GM21360 (cell line): ENCODE measurements around the gene LRSAM1.
"Not testable (repeated sequence)": the region's sequence is repeated elsewhere in the genome, so short reads cannot be mapped to it uniquely, and the experiment has no call there.

Source experiments
- ATAC-seq: cut with Tn5 transposase; IDR thresholded peaks from one replicate; pipeline ENCODE4 v1.9.1; 2021; ENCODE audit warnings: mild to moderate bottlenecking, moderate library complexity; ENCODE audit not compliant: unreplicated experiment

Gene LRSAM1

DNA sequence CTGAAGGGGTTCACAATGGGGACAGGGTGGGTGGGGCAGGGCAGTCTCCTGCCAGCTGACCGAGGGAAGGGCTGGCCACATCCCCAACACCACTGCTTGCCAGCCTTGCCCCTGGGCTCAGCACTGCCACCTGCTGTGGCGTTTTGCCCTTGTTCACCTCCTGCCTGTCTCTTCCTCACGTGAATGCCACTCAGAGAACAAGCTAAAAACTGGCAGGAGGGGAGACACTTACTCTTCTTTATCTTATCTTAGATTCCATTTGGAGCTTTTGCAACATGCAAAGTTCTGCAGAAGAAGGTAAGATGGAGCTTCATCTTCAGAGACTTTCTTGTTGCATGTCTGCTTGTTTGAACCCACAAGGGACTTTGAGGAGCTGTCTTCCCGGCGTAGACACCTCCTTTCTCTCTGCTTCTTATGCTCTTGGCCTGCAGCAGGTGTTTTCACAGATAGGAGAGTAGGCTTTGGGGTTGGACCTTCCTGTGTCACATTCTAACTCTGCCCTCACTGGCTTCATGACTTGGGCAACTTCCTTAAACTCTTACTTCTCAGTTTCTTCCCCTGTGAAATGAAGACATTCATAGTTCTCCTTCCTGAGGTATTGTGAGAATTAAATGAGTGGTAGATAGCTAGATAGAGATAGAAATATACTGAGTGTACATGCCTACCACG, 4.1 kb downstream of the LRSAM1 start:
- no peak for ATAC-seq

DNA sequence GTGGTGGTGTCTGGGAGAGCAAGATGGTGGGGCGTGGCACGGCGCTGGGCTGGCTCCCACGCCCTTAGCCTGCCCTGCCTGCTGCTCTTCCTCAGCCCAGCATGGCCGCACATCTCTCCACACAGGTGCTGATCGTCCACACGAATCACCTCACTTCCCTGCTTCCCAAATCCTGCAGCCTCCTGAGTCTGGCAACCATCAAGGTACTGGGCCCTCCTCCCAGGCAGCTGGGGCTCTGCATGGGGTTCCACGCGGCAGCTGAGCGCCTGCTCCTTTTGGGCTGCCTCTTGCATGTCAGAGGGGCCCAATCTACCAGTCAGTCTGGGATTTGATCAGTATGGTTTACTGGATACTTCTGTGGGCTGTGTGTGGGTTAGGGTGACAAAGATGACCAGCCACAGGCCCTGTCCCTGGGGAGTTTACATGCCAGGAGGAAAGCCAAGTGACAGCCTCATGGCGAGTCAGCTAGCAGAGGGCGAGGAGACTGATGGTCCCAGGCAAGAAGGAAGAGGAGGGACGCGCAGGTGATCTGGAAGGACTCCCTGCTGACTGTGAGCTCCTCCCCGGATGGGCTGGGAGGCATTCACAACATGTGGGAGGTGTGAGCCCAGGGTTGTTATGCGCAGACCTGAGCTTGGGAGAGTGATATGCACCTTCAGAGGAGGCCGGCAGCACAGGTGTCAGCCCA, 6.0 kb downstream of the LRSAM1 start:
- no peak for ATAC-seq

DNA sequence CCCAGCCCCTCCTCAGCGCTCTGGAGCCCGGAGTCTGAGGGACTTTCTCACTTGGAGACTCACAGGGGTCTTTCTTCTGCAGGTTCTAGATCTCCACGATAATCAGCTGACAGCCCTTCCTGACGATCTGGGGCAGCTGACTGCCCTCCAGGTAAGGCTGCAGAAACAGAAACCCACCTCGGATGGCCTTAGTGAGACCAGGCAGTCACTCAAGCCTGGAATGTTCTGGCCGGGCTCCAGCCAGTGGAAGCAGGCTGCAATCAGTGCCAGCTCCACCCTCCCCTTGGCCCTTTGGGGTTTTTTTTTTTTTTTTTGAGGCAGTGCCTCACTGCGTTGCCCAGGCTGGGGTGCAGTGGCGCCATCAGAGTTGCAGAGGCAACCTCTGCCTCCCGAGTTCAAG, 7.6 kb downstream of the LRSAM1 start:
- no peak for ATAC-seq

DNA sequence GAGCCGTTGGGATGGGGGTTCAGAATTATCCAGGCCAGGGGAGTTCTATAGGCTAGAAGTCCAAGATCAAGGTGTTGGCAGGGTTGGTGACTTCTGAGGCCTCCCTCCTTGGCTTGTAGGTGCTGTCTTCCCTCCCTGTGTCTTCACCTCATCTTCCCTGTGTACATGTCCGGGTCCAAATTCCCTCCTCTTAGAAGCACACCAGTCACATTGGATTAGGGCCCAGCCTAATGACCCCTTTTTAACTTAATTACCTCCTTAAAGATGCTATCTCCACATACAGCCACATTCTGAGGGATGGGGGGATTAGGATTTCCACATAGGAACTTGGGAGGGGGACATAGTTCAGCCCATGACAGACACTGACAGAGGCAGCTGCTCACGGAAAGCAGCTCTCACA, 12.1 kb downstream of the LRSAM1 start:
- no peak for ATAC-seq

DNA sequence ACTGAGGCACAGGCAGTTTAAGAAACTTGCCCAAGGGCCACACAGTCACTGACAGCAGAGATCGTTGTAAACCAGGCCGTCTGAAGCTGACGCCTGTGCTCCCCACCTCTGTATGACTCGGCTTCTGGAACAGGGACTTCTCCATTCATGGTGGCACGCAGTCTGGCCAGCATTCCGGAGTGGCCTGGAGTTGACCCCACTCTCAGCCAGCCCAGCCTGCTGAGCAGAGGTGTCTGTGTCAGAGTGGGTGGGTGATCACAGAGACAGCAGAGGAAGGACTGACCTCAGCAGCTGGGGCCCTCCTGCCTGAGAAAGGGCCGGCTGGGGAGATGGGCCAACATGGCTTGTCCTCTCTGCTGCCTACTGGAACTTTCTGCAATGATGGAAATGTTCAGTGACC, 12.6 kb downstream of the LRSAM1 start:
- ATAC-seq: no peak

- ATAC-seq: not testable (repeated sequence)
Measured at GRCh38 chr9:127466407-127466917, 15.2 kb downstream of the LRSAM1 start.

DNA sequence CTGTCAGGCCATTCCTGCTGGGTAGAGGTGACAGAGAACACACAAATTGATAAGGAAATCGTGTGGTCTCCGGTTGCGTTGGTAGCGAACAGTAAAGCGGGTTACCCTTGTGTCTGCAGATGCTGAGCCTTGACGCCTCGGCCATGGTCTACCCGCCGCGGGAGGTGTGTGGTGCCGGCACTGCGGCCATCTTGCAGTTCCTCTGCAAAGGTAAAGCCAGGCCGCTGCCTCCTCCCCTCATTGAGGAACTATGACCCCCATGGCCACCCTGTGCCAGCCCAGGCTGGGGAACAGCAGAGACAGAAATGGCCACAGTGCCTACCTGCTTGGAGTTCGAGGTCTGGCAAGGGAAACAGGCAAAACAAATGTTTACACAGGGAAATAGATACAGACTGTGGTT, 16.3 kb downstream of the LRSAM1 start:
- ATAC-seq: no peak

GRCh38 chr9:127470662-127471061, 19.4 kb downstream of the LRSAM1 start:
- ATAC-seq: no peak

DNA sequence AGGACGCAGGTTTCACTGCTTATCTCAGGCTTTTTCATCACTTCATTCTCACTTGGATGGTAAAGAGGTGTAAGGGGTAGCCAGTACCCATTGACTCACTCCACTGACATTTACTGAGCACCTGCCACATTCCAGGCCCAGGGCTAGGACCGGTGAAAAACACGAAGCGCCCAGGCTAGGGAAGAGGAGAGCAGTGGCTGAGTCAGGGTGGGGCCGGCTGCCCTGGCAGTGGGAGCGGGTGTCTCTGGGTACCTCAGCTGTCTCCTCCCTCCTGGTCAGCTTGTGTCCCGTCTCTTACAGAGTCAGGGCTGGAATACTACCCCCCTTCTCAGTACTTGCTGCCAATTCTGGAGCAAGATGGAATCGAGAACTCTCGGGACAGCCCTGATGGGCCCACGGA, 22.2 kb downstream of the LRSAM1 start:
- no peak for ATAC-seq

- ATAC-seq: no peak
Measured at GRCh38 chr9:127473932-127474331, 22.6 kb downstream of the LRSAM1 start.

GRCh38 chr9:127474592-127474991, 23.3 kb downstream of the LRSAM1 start:
- ATAC-seq: no peak

GRCh38 chr9:127479507-127480081, 28.3 kb downstream of the LRSAM1 start:
- ATAC-seq: no peak

DNA sequence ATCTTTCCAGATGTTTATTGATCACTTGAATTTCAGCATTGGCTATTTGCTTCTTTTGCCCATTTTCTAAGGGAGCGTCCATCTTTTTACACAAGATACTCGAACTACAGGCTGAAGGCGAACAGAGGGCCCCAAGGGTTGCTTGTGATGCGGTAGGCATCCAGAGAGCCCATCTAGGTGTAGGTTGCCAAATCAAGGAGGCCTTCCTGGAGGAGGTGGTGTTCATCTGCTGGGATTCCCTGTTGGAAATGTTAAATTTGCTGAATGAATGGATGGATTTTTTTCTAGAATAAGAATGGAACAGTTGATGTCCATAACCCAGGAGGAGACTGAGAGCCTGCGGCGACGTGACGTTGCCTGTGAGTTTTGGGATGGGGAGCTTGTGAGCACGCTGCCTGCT, 31.4 kb downstream of the LRSAM1 start:
- ATAC-seq: no peak

GRCh38 chr9:127485995-127486394, 34.7 kb downstream of the LRSAM1 start:
- no peak for ATAC-seq

- ATAC-seq: no peak
Measured at GRCh38 chr9:127488946-127489345, 37.6 kb downstream of the LRSAM1 start.

DNA sequence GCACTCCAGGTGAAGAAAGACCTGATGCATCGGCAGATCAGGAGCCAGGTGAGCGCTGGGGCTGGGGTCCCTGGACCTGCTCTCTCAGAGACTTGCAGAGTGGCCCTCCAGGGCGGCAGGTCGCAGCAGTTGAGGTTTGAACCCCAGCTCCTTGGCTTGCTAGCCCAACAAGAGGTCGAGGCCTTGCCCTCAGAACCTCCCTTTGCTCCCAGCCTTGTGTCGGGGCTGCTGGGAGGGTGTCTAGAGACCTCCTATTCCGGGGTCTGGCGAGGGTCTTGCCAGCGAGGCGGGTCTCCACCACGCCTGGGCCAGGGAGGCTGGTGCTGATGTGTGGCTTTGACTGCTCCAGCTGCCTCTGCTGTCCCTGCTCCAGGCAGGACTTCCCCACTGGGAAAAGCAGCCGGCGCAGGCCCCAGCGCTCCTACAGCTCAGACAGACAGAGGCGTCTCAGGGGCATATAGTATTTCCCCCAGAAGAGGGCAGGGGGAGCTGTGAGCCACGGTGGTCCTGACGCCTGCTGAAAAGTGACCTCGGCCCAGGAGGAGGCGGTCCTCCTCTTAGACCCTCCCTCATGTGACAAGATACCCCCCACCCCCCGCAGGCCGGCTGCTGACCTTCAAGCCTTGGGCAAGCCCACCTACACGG, 38.3 kb downstream of the LRSAM1 start:
- ATAC-seq: no peak

DNA sequence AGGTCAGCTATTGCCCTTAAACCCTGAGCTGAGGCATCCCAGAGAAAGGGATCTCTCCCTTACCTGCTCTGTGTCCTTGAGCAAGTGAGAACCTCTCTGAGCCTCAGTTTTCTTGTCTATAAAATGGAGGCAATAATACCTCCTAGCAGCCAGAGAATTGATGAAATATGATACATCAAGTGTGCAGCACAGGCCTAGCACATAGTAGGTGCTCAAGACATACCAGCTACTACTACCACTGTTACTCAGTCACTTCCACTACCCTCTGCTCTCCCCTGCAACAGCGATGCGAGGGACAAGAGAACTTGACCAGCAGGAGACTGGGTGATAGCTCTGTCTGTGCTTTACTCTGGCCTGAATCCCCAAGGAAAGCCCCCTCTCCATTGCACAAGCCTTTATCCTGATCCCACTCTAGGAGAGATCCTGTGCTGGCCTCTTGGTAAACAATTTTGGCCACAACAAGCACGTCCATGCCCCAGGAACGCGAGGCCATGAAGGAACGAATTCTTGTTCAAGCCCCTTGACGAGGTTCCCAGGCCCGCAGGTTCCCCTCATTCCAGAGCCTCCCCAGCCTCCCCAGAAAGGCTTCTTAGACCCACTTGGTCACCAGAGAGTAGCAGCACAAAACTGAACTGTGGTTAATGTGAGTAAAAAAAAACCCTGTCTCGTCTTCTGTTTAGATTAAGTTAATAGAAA, 39.4 kb downstream of the LRSAM1 start:
- no peak for ATAC-seq

GRCh38 chr9:127491516-127491915, 40.2 kb downstream of the LRSAM1 start:
- no peak for ATAC-seq

DNA sequence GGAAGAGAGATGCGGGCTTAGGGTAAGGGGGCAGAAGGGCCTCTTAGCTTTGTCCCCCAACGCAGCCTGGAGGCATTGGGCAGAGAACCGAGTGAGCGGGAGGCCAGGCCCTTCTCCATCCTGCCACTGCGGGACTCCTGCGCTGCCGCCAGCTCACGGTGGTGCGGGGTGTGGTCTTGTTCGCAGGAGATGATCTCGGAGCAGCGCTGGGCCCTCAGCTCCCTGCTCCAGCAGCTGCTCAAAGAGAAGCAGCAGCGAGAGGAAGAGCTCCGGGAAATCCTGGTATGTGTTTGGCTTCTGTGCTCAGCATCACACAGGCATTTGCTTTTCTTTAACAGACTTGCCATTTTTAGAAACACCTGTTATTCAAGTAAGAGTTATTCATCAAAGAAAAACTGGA, 41.3 kb downstream of the LRSAM1 start:
- no peak for ATAC-seq

- no peak for ATAC-seq
Measured at GRCh38 chr9:127493592-127494303, 42.4 kb downstream of the LRSAM1 start.
